NCI-H345 treated with DMSO at 0.1 percent for 48 hours (cell line): ENCODE results near the gene NSL1.
"Not testable (repeated sequence)": the region's sequence is repeated elsewhere in the genome, so short reads cannot be mapped to it uniquely, and the experiment has no call there.

Experiments used
- DNase-seq: peaks from one replicate; lab custom pipeline; 2025; ENCODE audit not compliant: unreplicated experiment; lab: John Stamatoyannopoulos, UW

Gene NSL1

DNA sequence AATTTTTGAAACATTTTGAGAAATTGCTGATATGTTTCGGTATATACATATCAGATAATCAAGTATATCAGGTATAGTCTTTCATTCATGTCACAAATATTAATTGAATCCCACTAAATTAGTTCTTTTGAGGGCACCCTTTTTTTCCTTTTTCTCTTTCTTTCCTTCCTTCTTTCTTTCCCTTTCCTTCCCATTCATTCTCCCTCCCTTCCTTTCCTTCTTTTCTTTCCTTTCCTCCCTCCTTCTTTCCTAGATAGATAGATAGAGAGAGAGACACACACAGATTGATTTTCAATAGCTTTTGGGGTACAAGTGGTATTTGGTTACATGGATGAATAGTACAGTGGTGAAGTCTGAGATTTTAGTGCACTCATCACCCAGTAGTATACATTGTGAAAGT is 5.7 kb downstream of the NSL1 start:
- DNase-seq = no peak

- DNase-seq = no peak
Measured at GRCh38 chr1:212783976-212784375, 7.6 kb downstream of the NSL1 start.

DNA sequence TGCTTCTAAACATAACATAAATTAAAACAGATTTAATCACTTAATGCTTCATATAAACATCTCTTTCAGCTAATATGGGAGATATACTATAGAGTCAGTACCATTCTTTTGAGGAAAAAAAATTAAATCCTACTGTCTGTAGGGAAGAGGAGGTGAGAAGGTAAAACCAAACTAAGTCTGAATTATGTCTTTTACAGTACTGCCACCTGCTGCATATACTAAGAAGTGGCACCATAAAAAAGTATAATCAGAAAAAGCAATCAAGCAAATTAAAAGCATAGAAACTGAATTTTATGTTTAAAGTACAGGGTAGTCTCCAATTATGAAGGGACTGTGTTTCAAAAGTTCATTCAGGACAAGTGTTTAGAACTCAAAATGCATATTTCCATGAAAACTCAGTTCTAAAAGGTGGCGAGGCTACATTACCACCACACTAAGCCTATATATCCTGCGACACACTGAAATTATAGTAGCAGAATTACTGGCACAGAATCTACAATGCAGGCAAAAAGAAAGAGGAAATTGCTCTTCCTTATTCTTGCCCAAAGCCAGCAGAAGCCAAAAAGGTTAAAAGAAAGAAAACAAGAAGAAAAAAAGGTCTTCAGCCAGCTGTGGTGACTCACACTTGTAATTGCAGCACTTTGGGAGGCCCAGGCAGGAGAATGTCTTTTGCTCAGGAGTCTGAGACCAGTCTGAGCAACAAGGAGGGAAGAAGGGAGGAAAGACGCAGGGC is 9.0 kb downstream of the NSL1 start:
- no peak for DNase-seq

- DNase-seq = no peak
Measured at GRCh38 chr1:212781225-212781624, 10.4 kb downstream of the NSL1 start.

- no peak for DNase-seq
Measured at GRCh38 chr1:212780759-212781158, 10.8 kb downstream of the NSL1 start.

DNA sequence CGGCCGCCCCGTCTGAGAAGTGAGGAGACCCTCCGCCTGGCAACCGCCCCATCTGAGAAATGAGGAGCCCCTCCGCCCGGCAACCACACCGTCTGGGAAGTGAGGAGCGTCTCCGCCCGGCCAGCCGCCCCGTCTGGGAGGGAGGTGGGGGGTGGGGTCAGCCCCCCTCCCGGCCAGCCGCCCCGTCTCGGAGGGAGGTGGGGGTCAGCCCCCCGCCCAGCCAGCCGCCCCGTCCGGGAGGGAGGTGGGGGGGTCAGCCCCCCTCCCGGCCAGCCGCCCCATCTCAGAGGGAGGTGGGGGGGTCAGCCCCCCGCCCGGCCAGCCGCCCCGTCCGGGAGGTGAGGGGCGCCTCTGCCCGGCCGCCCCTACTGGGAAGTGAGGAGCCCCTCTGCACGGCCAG is 12.5 kb downstream of the NSL1 start:
- not testable (repeated sequence) for DNase-seq

DNA sequence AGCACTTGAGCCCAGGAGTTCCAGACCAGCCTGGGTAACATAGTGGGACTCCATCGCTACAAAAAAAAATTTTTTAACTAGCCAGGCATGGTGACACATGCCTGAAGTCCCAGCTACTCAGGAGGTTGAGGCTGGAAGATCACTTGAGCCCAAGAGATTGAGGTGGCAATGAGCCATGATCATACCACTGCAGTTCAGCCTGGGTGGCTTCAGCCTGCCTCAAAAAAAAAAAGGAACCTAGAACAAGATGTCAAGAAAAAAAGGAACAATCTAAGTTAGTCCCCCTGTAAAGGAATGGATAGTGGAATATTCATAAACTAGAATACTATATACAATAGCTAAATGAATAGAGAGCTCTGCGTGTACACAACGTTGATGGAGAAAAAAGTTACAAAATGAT is 14.4 kb downstream of the NSL1 start:
- DNase-seq = no peak

DNA sequence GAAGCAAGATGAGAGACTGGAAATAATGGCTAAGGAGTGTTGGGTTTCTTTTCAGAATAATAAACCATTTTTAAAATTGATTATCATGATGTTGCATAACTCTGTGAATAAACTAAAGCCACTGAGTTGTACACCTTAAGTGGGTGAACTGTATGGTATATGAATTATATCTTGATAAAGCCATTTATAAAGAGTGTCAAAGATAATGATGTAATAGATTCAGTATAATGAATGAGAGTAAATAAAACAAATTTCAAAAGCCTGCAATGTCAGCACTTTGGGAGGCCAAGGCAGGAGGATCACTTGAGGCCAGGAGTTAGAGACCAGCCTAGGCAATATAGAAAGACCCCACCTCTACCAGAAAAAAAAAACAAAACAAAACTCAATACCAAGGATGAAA is 16.3 kb downstream of the NSL1 start:
- no peak for DNase-seq

- DNase-seq = no peak
Measured at GRCh38 chr1:212774584-212774983, 17.0 kb downstream of the NSL1 start.

GRCh38 chr1:212773011-212773410 is 18.6 kb downstream of the NSL1 start:
- DNase-seq = no peak

DNA sequence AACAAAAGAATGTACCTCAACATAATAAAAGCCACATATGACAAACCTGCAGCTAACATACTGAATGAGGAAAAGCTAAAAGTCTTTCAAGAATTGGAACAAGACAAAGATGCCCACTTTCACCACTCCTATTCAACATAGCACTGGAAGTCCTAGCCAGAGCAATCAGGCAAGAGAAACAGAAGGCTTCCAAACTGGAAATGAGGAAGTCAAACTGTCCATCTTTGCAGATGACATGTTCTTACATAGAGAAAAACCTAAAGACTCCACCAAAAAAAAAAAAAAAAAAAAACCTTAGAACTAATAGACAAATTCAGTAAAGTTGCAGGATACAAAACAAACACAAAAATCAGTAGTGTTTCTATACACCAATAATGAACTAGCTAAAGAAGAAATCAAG is 20.2 kb downstream of the NSL1 start:
- DNase-seq = no peak

DNA sequence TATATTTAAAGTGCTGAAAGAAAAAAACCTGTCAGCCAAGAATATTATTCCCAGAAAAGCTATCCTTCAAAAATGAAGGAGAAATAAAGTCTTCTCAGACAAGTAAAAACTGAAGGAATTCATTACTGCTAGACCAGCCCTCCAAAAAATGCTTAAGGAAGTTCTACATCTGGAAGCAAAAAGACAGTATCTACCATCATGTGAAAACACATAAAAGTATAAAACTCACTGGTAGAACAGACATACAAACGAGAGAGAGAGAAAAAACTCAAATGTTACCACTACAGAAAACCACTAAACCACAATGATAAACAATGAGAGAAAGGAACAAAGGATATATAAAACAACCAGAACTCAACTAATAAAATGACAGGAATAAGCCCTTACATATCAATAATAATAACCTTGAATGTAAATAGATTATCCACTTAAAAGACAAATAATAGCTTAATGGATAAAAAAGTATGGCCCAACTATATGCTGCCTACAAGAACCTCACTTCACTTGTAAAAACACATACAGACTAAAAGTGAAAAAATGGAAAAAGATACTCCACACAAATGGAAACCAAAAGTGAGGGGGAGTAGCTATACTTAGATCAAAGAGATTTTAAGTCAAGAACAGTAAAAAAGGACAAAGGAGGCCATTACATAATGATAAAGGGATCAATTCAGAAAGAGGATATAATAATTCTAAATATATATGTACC is 22.0 kb downstream of the NSL1 start:
- DNase-seq = no peak

- DNase-seq = not testable (repeated sequence)
Measured at GRCh38 chr1:212766825-212767224, 24.8 kb downstream of the NSL1 start.

GRCh38 chr1:212764718-212765281 is 26.8 kb downstream of the NSL1 start:
- DNase-seq = not testable (repeated sequence)

GRCh38 chr1:212762839-212763238 is 28.7 kb downstream of the NSL1 start:
- no peak for DNase-seq

DNA sequence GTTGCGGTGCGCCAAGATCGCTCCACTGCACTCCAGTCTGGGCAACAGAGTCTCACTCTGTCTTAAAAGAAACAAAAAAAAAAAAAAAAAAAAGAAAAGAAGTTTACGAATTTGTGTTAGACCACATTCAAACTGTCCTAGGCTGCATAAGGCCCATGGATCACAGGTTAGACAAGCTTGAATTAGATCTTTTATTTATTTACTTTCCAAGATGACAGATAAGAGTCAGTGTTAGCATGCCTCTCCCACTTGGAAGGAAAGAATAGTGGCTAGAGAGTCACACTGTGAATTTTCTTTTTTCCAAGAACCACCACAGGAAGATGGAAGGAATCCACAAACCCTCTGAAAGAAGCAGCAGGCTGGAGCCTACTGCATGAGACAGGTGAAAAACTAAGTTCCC is 29.3 kb downstream of the NSL1 start:
- DNase-seq = no peak

- DNase-seq = no peak
Measured at GRCh38 chr1:212760126-212760823, 31.3 kb downstream of the NSL1 start.

DNA sequence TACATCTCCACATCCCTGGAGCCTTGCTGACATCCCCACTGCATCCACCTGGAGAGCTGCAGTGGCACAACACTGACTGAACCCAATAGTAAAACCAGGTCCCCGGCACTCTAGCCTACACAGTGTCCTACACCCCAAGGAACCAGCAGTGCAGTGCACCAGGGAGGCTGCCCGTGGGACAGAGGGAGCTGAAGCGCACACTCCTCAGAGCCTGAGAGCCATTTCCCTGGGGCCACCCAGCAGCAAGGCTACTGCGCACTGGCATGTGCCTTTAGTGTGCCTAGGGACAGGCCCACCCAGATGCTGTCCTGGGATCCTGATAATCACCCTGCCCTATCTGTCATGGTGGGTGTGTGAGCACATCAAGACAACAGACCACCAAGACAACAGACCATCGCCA is 31.9 kb downstream of the NSL1 start:
- DNase-seq = no peak

GRCh38 chr1:212754680-212755079 is 36.9 kb downstream of the NSL1 start:
- DNase-seq = no peak

DNA sequence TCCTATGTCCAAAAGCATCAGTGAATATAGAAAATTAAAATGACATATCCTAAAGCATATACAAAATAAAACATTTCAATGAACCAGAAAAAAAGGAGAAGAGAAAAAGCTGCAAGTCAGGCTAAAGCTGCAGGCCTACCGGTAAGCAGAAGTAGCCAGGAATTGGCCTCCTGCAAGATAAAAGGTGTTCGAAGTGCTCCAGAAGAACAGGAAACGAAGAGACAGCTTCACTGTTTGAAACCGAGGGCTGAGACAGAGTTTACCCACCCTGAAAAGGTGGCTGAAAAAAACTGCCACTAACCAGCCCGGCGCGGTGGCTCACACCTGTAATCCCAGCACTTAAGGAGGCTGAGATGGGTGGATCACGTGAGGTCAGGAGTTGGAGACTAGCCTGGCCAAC is 37.4 kb downstream of the NSL1 start:
- DNase-seq = no peak

GRCh38 chr1:212753749-212754148 is 37.8 kb downstream of the NSL1 start:
- no peak for DNase-seq
